ENCODE results near the gene DOCK1.

- TF ChIP-seq EZH2 (optimal IDR thresholded peaks at IDR 0.05; ENCODE audit: low read depth, low read length): no peak
- TF ChIP-seq, protein P1, sequence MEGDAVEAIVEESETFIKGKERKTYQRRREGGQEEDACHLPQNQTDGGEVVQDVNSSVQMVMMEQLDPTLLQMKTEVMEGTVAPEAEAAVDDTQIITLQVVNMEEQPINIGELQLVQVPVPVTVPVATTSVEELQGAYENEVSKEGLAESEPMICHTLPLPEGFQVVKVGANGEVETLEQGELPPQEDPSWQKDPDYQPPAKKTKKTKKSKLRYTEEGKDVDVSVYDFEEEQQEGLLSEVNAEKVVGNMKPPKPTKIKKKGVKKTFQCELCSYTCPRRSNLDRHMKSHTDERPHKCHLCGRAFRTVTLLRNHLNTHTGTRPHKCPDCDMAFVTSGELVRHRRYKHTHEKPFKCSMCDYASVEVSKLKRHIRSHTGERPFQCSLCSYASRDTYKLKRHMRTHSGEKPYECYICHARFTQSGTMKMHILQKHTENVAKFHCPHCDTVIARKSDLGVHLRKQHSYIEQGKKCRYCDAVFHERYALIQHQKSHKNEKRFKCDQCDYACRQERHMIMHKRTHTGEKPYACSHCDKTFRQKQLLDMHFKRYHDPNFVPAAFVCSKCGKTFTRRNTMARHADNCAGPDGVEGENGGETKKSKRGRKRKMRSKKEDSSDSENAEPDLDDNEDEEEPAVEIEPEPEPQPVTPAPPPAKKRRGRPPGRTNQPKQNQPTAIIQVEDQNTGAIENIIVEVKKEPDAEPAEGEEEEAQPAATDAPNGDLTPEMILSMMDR (IDR thresholded peaks at IDR 0.05; ENCODE audit: low read length): no peak
Observed at GRCh38 chr10:127014671-127015070, 109.4 kb downstream of the DOCK1 start.

Data from MM.1S (cell line).